PC-9 (cell line): ENCODE data around the gene NRARP. TPM values are rescaled to one million over a fixed set of nuclear protein-coding genes. Genes with fewer than 3 reads are reported as not detected.

Source experiments
- BruUV-seq: library from RNA; stranded (reverse); fragments of 400-500 nt; replicated peaks from 2 replicates; lab custom pipeline; 2021; lab: Mats Ljungman, UMichigan
- CTCF ChIA-PET: fragments of 300-600 bp; sonication (Branson Sonifier 250); formaldehyde crosslinking; loops from one replicate; lab custom pipeline; 2022; ENCODE audit warnings: antibody characterized with exemption; lab: Charles Lee
- POLR2A ChIA-PET: fragments of 300-600 bp; sonication (Branson Sonifier 250); formaldehyde crosslinking; loops from one replicate; lab custom pipeline; 2022; ENCODE audit warnings: antibody characterized with exemption; ENCODE audit not compliant: unreplicated experiment; lab: Charles Lee
- DNase-seq, 2 experiments: peaks; one replicate each; pipeline versions ENCODE4 v3.0.0 to v3.0.0-alpha.2; 2015 to 2022; ENCODE audit warnings: mixed read lengths in 1 of 2
- H2AFZ ChIP-seq: fragments of 200-600 bp; sonication (generic); 2 replicates; pipeline ENCODE4 v1.8.1; 2017; ENCODE audit warnings: antibody characterized with exemption
- H3F3A ChIP-seq: fragments of 200-600 bp; sonication (generic); 2 replicates; pipeline ENCODE4 v1.8.1; 2017; ENCODE audit warnings: antibody characterized with exemption, mild to moderate bottlenecking, low read depth; ENCODE audit not compliant: insufficient read depth
- H3K27ac ChIP-seq: fragments of 200-600 bp; sonication (generic); 2 replicates; pipeline ENCODE4 v1.6.1; 2016; ENCODE audit warnings: mixed run types
- H3K27me3 ChIP-seq: fragments of 200-600 bp; sonication (generic); 2 replicates; pipeline ENCODE4 v1.6.1; 2016; ENCODE audit warnings: low read depth, mixed run types; ENCODE audit not compliant: insufficient read depth
- H3K36me3 ChIP-seq: fragments of 200-600 bp; sonication (generic); 2 replicates; pipeline ENCODE4 v1.6.1; 2016; ENCODE audit warnings: low read depth, mixed run types
- H3K4me1 ChIP-seq: fragments of 200-600 bp; sonication (generic); replicated peaks from 2 replicates; pipeline ENCODE4 v1.6.1; 2016; ENCODE audit warnings: mixed run types; ENCODE audit not compliant: insufficient read depth
- H3K4me2 ChIP-seq: fragments of 200-600 bp; sonication (generic); 2 replicates; pipeline ENCODE4 v1.6.1; 2017; ENCODE audit warnings: mixed run types
- H3K4me3 ChIP-seq: fragments of 200-600 bp; sonication (generic); 2 replicates; pipeline ENCODE4 v1.6.1; 2016; ENCODE audit warnings: mixed run types
- H3K79me2 ChIP-seq: fragments of 200-600 bp; sonication (generic); 2 replicates; pipeline ENCODE4 v1.6.1; 2017; ENCODE audit warnings: low read depth, mixed run types
- H3K9me2 ChIP-seq: fragments of 200-600 bp; sonication (generic); 2 replicates; pipeline ENCODE4 v1.8.1; 2017; ENCODE audit warnings: mild to moderate bottlenecking; ENCODE audit not compliant: insufficient read depth
- H3K9me3 ChIP-seq: fragments of 200-600 bp; sonication (generic); 2 replicates; pipeline ENCODE4 v1.8.1; 2016; ENCODE audit warnings: low read depth; ENCODE audit not compliant: insufficient read depth
- H4K20me1 ChIP-seq: fragments of 200-600 bp; sonication (generic); 2 replicates; pipeline ENCODE4 v1.8.1; 2017; ENCODE audit not compliant: insufficient read depth
- EZH2 ChIP-seq: fragments of 200-600 bp; sonication (generic); IDR thresholded peaks from 2 replicates; pipeline ENCODE4 v1.8.0; 2017; ENCODE audit warnings: antibody characterized with exemption, low read depth
- intact Hi-C: fragments of 100-400 bp; cut with micrococcal nuclease; formaldehyde crosslinking; loops from one replicate; pipeline ENCODE4 v1.10.0; 2022; ENCODE audit not compliant: unreplicated experiment
- total RNA-seq: library from RNA; stranded (reverse); gene quantifications from 2 replicates; pipeline ENCODE4 v1.2.3, GENCODE V29; 2021
- TF ChIP-seq, protein P1 (sequence below): fragments of 200-600 bp; sonication (generic); conservative IDR thresholded peaks from 2 replicates; pipeline ENCODE4 v1.6.1; 2017; ENCODE audit warnings: mixed run types, antibody characterized with exemption, mild to moderate bottlenecking, moderate library complexity

NRARP gene
- total RNA-seq, 1 experiment from 2014 or later: 20.6 TPM

DNA sequence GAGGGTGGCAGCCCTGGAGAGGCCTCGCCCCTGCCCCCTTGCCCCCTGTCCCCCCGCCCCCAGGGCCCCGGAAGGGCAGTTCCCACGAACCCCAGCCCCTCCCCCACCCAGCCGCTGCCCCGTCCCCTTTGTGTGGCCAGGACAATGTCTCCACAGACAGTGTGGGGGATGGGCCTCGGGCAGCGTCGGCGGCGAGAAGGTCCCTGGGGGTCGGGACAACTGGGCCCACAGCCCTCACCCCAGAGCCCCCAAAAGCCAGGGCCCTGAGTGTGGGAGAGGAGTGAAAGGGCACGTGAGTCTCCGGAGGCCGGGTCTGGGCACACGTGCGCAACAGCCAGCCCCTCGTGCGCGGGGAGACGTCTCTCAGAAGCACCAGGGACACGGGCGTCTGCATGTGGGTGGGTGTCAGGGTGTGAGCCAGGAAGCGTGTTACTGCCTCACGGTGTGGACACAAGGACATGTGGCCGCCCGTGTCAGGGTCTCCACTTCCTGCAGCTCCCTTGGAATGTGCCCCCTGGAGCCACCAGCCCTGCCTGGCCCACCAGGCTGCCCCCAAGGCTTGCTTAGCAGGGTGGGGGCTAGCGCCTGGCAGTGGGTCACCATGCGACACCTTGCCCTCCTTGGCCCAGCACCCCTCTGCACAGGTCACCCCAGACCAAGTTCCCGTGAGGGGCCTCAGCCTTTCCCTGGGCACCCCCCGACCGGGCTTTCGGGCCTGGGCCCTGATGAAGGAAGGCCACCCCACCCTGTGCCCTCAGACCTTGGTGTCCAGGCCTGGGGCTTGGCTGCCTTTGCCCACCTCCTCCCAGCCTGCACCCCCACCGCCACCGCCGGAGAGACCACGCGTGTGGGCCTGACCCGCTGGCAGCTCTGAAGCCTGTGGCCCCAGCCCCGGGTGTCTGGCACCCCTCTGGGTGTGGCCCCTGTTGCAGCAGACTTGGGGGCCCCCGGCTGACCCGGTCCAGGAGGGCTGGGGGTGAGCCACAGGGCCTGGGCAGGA is 12.8 kb upstream of the NRARP start:
- ChIA-PET POLR2A (no interaction called here), CTCF (no interaction called here)
- no TSS peak for BruUV-seq
- peaks cover 49% of the 10 kb centered on the region for H3K4me1 ChIP-seq
- H3K79me2 ChIP-seq: no peaks in the 10 kb centered on the region
- H3K9me3 ChIP-seq: no peaks in the 10 kb centered on the region
- H3K27ac ChIP-seq: no peak overlapping the region
- no peaks in the 10 kb centered on the region for H4K20me1 ChIP-seq
- peaks cover 22% of the 10 kb centered on the region; the same call in 1 of the 2 replicates for H3F3A ChIP-seq
- TF ChIP-seq, protein P1, sequence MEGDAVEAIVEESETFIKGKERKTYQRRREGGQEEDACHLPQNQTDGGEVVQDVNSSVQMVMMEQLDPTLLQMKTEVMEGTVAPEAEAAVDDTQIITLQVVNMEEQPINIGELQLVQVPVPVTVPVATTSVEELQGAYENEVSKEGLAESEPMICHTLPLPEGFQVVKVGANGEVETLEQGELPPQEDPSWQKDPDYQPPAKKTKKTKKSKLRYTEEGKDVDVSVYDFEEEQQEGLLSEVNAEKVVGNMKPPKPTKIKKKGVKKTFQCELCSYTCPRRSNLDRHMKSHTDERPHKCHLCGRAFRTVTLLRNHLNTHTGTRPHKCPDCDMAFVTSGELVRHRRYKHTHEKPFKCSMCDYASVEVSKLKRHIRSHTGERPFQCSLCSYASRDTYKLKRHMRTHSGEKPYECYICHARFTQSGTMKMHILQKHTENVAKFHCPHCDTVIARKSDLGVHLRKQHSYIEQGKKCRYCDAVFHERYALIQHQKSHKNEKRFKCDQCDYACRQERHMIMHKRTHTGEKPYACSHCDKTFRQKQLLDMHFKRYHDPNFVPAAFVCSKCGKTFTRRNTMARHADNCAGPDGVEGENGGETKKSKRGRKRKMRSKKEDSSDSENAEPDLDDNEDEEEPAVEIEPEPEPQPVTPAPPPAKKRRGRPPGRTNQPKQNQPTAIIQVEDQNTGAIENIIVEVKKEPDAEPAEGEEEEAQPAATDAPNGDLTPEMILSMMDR: no peak
- no peak for TF ChIP-seq EZH2
- H3K4me2 ChIP-seq: peak overlapping the region; percentile 81; the same call in 1 of the 2 replicates
- H3K36me3 ChIP-seq: no peaks in the 10 kb centered on the region
- no peaks in the 10 kb centered on the region for H3K27me3 ChIP-seq
- intact Hi-C loops: no loop called here
- no peaks in the 10 kb centered on the region for H3K9me2 ChIP-seq
- H2AFZ ChIP-seq: no peak overlapping the region
- H3K4me3 ChIP-seq: no peak overlapping the region
- no peak for DNase-seq

- Histone ChIP-seq H3K4me1 (peaks cover 53% of the 10 kb centered on the region), H4K20me1 (no peaks in the 10 kb centered on the region), H2AFZ (no peak overlapping the region), H3K4me2 (no peak overlapping the region), H3F3A (peaks cover 22% of the 10 kb centered on the region; the same call in 1 of the 2 replicates), H3K79me2 (no peaks in the 10 kb centered on the region), H3K9me2 (no peaks in the 10 kb centered on the region), H3K27me3 (no peaks in the 10 kb centered on the region), H3K36me3 (no peaks in the 10 kb centered on the region), H3K4me3 (no peak overlapping the region), H3K9me3 (no peaks in the 10 kb centered on the region), H3K27ac (no peak overlapping the region)
- no TSS peak for BruUV-seq
- intact Hi-C loops: no loop called here
- DNase-seq: no peak
- TF ChIP-seq EZH2: no peak
- TF ChIP-seq, protein P1: no peak
- POLR2A ChIA-PET: no interaction called here
- CTCF ChIA-PET: no interaction called here
Observed at GRCh38 chr9:137313956-137314560, 12.0 kb upstream of the NRARP start.

GRCh38 chr9:137313326-137313936 is 11.4 kb upstream of the NRARP start:
- no peak overlapping the region for H3K4me3 ChIP-seq
- intact Hi-C loops: no loop called here
- no peak overlapping the region for H3K4me2 ChIP-seq
- CTCF ChIA-PET: interaction anchor here (1.8 kb wide), 1 partner anchor 10 kb away, joined by 5 read pairs; no protein-coding TSS in a partner anchor
- no peaks in the 10 kb centered on the region for H3K36me3 ChIP-seq
- no peaks in the 10 kb centered on the region for H3K79me2 ChIP-seq
- no peak overlapping the region for H2AFZ ChIP-seq
- H3K27me3 ChIP-seq: no peaks in the 10 kb centered on the region
- H3K9me3 ChIP-seq: no peaks in the 10 kb centered on the region
- no peaks in the 10 kb centered on the region for H4K20me1 ChIP-seq
- POLR2A ChIA-PET: no interaction called here
- H3F3A ChIP-seq: peaks cover 22% of the 10 kb centered on the region; the same call in 1 of the 2 replicates
- TF ChIP-seq, protein P1: no peak
- no peak for TF ChIP-seq EZH2
- DNase-seq: no peak
- no TSS peak for BruUV-seq
- peak overlapping the region; percentile 96; the same call in 1 of the 2 replicates for H3K27ac ChIP-seq
- H3K4me1 ChIP-seq: peaks cover 53% of the 10 kb centered on the region
- no peaks in the 10 kb centered on the region for H3K9me2 ChIP-seq
